ENCODE measurements around the gene UBALD1.

DNA sequence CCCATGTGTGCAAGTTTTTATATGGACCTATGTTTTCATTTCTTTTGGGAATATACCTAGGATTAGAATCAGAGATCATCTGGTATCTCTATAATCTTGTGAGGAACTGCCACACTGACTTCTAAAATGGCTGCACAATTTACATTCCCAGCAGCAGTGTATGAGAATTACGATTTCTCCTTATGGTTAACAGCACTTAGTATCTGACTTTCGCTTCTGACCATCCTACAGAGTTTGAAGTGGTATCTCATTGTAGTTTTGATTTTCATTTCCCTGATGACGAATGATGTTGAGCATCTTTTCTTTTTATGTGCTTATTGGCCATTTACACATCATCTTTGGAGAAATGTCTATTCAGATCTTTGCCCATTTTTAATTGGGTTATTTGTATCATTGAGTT is 48.5 kb downstream of the UBALD1 start:
- TF ChIP-seq, protein P1, sequence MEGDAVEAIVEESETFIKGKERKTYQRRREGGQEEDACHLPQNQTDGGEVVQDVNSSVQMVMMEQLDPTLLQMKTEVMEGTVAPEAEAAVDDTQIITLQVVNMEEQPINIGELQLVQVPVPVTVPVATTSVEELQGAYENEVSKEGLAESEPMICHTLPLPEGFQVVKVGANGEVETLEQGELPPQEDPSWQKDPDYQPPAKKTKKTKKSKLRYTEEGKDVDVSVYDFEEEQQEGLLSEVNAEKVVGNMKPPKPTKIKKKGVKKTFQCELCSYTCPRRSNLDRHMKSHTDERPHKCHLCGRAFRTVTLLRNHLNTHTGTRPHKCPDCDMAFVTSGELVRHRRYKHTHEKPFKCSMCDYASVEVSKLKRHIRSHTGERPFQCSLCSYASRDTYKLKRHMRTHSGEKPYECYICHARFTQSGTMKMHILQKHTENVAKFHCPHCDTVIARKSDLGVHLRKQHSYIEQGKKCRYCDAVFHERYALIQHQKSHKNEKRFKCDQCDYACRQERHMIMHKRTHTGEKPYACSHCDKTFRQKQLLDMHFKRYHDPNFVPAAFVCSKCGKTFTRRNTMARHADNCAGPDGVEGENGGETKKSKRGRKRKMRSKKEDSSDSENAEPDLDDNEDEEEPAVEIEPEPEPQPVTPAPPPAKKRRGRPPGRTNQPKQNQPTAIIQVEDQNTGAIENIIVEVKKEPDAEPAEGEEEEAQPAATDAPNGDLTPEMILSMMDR (IDR thresholded peaks at IDR 0.05; ENCODE audit: low read length): no peak
- no peak for TF ChIP-seq EZH2 (optimal IDR thresholded peaks at IDR 0.05; ENCODE audit: low read depth, low read length)
